ENCODE data around the gene DCTN3.

The DCTN3 gene

DNA sequence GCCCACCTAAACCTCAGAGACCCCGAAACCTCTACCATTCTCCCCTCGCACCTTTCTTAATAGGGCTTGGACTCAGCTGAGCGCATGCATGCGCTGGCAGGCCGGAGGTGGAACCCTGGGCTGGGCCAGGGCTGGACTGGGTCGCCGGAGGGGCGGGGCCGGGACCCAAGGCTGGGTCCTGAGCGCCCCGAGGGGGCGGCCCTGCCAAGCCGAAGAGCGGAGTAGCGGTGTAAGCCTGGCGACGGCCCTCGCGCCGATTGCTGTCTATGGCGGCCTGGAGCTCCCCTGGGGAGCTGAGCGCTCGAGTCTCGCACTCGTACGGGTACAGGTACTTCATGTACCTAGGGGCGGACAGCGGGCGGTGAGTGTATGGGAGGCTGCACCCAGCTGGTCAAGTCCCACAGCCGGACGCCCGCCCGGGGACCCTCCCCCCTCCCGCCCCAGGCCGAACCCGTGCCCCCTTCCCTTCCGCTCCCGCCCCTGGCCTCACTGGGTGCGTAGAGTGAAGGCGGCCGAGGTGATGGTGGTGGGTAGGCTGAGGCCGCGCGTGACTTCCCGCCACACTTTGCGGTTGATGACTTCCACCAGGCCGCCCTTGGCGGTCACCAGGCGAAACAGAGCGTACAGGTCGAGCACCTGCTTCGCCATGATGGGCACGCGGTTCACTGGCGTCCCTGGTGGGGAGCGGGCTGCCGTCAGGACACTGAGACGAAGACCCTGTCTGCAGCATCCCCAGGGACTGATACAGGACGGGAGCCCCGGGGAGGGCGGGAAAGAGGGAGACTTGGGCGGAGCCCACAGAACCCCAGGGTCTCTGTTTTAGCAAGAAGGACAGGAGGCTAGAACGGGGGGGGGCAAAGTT lies 3.3 kb upstream of the DCTN3 start:
- DNase-seq (ENCODE audit: low spot score): no peak

DNA sequence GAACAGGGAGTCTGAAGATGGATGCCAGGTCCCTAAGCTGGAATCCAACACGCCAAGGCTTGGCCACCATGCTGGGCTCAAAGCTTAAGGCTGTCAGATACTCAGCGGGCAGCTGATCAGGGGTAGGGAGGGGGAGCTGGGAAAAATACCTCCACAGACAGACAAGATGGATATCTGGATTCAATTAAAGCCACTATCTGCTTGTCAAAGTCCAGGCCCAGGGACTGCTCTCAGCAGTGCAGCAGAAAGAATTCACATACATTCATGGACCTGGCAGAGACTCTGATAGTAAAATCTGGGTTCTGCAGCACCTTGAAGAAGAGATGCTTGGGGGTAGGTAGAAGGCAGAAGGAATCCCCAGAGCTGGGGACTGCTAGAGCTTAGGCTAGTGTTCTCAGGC lies 5.2 kb downstream of the DCTN3 start:
- DNase-seq (ENCODE audit: low spot score): no peak

DNA sequence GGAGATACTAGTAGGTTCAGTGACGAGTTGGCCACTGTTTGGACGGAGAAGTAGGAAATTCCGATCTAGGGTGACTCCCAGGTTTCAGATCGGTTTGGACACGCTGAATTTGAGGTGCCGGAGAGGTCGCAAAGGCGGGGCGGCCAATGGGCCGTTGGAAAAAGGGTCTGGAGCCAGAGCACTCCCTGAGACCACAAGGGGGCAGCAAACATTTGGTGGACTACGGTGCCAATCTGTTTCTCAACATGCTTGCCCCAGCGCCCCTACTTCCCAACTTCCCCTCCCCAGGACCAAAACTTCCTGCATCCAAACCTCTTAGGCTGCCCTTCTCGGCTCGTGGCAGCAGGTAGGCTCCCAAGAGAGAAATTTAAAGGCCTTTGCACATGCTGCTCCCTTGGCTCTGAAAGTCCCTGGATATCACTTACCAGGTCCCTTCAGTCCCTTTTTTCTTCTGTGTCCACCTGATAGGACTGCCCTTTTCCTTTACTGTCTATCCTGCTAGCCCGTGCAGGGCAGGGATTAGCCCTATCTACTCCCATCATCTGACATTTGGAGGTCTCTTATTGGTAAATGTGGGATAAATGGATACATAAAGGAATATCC lies 7.4 kb downstream of the DCTN3 start:
- peak; percentile 88 for DNase-seq (ENCODE audit: low spot score)

DNA sequence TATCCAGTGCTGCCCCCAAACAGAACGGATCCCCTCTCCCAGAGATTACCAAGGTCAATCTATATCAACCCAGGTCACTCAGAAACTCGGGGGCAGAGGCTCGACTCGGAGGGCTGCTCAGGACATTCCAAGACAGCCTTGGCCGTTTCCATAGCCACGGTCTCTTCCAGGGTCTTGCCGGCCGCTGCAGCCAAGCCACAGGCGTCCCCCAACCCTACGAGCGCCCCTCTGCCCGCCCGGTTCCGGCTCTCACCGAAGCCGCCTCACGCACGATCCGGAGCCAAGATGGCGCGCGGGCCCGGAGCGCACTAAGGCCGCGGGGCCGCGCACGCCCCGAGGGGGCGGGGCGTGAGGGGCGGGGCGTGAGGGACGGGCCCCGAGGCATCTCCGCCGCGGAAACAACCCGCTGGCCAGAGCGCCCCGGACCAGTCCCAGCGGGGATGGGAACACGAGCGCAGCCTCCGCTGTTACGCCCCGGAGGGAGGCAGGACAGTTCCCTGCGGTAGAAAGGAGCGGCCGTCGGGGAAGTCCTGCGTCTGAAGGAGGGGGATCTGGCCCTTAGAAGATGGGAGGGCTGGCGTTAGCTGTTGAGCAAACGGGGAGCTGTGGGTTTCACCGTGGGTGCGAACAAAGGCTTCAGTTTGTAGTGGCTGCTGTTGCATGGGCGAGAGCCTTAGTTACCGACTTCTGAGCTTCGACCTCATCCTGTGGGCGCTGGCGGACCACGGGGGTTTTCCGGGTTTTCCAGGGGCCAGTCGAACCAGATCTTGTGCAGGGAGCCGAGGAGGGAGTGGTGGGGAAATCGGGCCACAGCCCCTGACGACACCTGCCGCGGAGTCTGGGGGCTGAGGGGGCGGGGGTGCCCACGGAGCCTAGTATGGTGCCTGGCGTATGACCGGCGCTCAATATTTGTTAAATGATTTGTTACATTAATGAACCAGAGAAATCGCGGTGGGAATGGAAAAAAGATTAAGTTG lies 8.2 kb downstream of the DCTN3 start, which contains the start of gene RPP25L:
Gene RPP25L, minus strand, starts transcription at position 287 of the 977 bp plus-strand sequence. CDS start 801 bp downstream, outside the sequence.
- peak; percentile 90 for DNase-seq (ENCODE audit: low spot score)

DNA sequence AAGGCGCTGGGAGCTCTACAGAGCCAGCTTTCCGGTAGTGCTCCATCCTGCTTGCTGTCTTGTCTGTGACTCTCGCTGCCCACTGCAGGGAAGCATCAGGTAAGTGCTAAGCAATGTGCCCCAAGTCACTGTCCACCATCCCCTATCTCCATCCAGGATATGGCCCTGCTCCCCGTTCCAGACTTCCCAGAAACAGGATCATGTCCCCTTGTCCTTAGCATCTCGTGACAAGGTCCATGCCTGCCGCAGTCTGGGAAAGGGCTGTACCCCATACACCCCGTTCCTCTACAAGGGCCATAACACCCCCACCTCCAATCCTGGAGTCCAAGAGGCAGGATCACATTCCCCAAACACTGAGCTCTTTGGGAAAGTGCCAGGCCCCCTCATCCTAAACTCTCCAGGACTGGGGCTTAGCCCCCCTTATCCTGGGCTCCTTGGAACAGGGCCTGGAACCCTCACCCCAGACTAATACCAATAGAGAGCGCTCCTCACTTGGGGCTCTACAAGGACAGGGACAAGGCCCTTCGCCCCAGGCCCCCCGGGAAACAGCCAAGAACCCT lies 9.0 kb downstream of the DCTN3 start:
- no peak for DNase-seq (ENCODE audit: low spot score)

DNA sequence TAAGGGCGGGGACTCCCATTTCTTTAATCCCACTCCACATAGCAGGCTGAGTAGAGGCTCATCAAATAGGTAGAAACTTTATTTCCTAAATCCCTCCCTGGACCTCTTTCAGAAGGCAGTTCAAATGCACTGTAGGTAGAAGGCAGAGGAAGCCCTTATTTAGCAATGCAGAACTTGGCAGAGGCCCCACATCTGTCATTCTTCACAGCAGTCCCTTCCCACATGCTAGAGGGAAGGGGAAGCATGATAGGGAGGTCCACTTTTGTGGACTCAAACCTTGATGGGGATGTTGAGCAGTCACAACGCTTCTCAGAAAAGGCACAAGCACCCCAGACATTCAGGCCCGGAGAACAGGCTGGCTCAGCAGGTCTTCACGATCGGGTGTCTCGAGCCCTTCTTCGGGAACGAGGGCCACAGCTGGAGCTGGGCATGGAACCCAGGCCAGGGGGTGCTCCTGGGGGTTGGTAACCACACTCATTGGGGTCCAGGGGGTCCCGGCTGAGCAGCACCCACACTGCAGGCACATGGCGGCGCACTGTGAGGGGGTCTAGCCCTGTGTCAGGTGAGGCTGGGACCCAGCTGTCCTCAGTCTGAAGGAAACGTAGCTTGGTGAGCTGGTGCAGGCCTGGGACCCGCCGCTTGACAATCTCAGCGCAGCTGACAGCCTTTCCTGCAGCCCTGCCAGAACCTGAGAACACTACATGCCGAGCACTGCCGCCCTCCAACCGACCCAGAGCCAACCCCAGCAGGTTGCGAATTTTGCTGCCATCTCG lies 9.7 kb downstream of the DCTN3 start:
- DNase-seq (ENCODE audit: low spot score): no peak

DNA sequence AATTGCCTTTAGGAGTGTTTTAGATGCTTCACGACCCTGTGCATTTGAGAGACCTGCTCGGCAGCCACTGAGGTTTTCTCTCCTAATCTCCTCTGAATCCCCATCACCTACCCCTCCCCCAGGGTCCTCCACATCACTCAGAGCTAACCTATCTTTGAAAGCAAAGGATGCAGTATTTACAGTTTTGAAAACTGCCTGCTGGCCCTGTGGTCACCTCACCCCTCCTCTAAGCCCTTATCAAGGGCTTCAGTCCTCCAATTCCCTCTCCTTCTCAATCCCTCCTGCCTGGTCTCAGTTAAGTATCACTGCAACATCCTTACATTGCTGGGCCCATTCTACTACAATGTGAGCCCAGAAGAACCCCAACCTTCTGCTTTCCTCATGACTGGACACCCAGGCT lies 13.0 kb downstream of the DCTN3 start:
- no peak for DNase-seq (ENCODE audit: low spot score)

DNA sequence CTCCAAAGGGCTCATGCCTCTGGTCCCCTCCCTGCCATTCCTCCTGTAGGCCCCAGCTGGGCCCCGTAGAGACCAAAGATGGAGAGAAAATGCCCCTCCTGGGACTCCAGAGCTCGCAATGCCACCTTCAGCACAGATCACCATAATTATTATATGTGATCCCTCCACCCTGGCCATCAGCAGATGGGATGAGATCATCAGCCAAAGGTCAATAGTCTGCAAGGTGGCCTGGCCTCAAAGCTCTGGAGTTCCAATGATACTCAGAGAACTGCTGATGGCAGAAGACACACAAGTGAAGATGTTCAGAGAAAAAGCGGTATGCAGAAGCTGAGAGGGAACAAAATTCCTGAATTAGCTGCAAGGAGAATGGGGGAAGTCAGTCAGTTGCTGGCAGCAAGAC lies 13.4 kb downstream of the DCTN3 start:
- DNase-seq (ENCODE audit: low spot score): no peak

DNA sequence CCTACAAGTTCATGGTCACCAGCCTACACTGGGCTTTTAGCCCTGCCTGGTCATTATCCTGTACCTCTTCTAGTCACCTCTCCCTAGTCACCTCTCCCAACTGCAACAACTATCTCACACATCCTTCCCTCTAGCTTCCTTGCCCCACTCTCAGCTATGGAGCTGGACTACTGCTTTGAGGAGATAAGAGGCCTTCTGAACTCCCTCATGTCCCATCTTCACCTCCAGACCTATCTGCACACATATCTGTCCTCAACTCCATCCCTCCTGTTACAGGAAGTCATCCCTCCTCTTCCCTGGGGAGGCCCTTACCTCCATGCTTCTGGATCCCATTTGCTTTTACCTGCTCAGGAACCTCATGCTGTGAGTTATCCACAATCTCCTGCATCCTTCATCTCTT lies 14.1 kb downstream of the DCTN3 start:
- no peak for DNase-seq (ENCODE audit: low spot score)

DNA sequence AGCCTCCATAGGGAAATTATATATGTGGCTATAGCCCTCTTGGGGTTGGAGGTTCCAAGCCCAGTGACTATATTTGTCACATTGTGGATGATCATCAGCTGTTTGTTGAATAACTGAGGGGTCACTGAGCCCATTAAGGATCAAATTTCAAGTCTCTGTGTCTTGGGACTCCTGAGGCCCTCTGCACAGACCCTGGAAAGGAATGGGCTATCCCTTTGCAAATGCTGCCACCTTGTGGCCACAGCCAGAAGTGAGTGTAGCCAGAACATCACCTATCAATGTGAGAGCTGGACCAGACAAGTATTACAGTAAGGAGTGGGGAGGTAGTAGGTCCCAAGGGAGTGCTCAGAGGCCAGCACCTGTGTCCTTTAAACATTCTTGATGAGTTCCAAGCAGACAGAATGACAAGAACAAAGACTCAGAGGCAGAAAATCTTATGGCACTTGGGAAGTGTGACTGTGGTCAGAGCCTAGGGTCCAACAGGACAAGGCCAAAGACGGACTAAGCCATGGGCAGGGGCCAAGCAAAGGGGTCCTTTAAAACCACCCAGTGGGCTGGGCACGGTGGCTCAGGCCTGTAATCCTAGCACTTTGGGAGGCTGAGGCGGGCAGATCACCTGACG lies 16.6 kb downstream of the DCTN3 start:
- DNase-seq (ENCODE audit: low spot score): peak; percentile 90

DNA sequence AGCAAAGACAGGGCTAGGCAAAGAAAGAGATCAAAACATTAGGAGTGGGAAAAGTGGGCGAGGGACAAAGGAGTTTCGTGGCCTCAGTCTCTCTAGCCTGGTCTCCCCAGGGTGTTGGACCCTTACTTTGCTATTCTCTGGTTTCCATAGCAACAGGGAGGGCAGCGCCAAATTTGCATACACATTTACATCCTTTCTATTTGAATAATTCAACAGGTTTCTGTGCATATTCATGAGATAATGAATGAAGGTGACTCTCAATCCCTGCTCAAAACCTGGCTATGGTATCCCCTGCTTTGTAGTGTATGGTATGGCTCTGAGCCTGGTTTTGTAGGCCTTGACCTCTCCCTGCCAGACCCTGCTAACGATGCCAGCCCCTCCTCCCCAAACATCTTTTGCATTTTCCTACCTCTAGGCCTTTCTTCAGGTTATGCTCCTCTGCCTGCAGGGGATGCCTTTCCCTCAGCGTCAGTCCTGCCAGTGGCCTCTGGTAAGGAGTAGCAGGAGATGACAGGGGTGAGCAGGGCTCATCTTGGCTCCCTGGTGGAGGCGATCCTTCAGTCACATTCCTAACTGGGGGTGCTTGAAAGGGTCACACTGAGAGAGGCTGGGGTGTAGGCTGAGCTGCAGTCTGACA lies 18.2 kb downstream of the DCTN3 start:
- no peak for DNase-seq (ENCODE audit: low spot score)

DNA sequence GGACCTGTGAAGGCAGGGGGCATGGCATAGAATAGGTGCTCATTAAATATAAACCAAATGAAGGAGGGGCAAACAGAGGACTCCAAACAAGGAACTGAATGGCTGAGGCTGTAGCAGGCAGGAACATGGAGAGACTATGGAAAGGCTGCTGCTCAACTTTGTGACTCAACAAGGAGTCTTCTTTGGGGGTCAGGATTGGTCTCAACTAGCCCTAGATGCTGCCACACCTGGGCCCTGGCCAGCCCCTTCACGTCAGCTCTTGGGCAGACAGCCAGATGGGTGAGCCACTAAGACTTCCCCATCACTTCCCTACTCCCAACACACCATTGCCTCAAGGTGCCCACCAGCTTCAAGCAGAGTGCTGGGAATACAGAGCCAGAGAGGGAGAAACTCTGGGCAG lies 19.4 kb downstream of the DCTN3 start:
- DNase-seq (ENCODE audit: low spot score): no peak

DNA sequence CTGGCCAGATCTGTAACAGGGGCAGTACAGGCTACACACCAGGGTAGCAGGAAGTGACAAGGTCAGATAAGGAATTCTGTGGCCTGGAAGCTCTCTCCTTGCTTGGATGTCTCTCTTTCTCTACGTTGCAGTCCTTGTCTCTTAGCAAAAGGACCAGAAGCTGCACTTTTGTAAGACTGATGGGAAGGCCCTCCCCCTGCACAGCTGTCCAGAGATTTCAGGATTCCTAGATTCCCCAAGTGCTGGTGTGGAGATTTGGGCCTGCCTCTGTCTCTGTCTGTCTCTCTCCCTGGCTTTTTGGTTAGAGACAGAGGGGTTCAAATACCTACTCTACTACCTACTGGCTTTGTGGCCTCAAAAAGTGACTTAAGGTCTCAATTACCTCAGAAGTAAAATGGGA lies 20.7 kb downstream of the DCTN3 start:
- DNase-seq (ENCODE audit: low spot score): no peak

DNA sequence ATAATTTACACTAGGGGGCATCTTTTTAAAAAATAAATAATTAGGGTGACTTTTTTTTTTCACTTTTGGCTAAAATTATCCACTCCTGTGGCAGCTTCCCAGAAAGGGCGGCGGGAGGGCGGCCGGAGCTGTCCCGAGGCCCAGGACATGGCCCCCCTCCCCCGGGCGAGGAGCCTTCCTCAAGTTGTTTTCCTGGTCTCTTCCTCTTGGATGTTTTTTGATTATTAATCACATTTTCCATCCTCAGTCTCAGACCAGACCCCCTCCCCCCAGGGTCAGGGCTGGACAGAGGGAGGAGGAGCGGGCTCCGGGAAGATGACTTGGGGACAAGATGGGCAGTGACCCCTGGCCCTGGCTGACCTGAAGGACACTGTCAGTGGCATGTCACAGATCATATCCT lies 26.1 kb downstream of the DCTN3 start:
- no peak for DNase-seq (ENCODE audit: low spot score)

DNA sequence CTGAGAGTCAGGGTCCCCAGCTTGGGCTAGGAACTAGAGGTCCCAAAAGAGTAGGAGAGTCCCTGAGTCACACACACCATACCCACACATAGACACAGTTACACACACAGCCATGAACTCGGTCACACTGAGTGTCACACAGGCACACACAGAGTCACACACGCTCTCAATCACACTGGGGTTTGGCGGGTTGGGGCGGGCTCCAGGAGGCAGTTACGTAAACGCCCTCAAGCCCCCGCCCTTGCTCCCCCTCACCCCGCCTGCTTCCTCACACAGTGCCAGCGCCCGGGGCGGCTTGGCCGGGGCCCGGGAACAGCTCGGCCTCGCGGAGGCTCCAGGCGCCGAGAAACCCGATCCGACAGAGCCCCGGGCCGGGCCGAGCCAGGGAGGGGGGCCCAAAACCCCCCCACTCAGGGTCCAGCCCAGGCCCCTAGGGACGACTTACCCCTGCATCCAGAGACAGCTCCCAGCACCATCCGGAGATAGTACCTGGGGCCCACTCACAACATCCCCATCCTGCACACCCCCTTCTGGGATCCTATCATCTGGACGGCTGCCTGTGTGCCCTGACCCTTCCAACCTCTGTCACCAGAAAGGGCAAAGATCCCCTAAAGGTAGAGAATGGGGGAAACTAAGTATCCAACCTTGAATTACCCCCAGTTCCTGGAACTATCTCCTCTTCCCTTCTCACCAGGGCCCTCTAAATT lies 27.2 kb downstream of the DCTN3 start:
- peak; percentile 81 for DNase-seq (ENCODE audit: low spot score)

DNA sequence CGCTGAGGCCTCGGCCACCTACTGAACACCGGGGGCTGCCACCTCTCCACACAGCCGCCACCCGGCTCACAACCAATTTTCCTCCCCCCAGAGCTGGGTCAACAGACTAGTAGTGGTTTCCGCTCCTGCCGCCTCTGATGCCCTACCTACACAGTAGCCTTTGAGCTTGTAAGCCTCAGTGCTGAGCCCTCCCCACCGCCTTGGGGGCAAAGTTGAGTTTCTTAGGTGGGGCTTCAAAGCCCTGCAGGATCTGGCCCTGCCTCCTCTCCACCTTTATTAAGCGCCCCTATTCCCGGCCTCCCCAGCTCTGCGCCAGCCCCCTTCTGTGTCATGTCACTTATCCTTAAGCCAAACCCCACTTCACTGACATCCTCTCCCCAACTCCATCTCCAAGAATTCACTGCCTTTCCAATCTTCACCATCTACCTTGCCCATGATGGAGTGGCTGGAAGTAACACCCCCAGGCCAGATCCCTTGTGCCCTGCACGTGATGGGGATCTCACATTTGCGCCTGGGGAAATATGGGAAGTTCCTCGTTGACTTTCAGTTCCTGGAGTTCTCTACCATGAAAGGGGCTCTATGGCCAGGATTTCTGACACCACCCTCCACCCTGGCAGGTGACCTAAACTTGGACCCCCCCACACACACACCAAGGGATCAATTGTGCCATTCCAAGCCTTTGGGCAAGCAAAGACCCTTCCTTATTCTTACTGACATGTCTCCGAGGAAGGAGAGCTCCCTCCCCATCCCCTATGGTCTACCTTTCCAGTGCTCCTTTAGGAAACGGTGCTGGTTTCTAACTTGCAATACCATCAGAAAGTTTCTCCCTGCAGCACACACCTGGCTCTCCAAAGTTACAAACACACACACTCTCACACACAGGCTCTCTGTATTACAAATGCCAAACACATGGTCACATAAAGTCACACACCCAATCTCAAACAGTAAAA lies 28.1 kb downstream of the DCTN3 start:
- no peak for DNase-seq (ENCODE audit: low spot score)

DNA sequence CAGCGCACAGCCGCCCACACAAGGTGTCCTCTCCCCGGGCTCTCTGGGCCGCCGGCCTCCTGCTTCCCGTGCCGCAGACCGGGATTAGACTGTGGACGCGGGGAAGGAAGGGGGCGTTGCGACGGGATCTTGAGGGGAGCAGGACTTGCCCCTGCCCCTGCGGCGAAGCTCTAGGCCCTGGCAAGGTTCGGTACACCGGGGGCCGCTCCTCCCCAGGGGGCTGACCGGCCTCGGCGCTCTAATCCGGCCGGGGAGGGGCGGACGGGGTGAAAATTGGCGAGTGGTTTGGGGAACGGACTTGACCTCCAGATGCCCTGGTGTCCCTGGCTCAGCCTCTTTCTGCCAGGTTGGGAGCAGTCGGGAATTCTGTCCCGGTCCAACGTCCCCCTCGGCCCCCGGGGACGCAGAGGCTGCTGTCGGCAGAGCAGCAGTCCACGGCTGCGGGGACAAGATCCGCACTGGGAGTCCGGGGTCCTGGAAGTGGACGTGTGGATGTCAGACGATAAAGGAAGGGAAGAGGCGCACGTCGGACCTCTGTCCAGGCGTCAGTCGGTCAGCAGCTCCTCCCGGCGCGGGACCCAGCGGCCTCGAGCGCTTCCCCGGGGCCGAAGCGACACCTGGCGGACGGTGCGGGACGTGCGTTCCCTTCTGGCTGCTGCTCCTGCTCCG lies 28.9 kb downstream of the DCTN3 start:
- DNase-seq (ENCODE audit: low spot score): peak; percentile 95

Measured in ecto neural progenitor cell (in vitro differentiated cells).